Measurements from ENCODE around the gene TEX2. TPM values are rescaled to one million over a fixed set of nuclear protein-coding genes. Genes with fewer than 3 reads are reported as not detected.

TEX2 gene
- total RNA-seq, 4 donors from 2014 or later, result 26.8 to 51.7 (median 44.9) TPM

- H3K36me3 ChIP-seq, result no peaks in the 10 kb centered on the region
- TF ChIP-seq CTCF (IDR thresholded peaks at IDR 0.05), result no peak
- TF ChIP-seq POLR2A (IDR thresholded peaks at IDR 0.05), result no peak
- no peak overlapping the region for H3K4me3 ChIP-seq
- no peak overlapping the region for H3K27ac ChIP-seq
- no peaks in the 10 kb centered on the region for H3K27me3 ChIP-seq
- DNase-seq, result no peak
- H3K9me3 ChIP-seq, result no peaks in the 10 kb centered on the region
- H3K4me1 ChIP-seq, result peaks cover 0 to 4% (median 0%) of the 10 kb centered on the region in 4 donors
Measured at GRCh38 chr17:64304551-64304950, 41.5 kb upstream of the TEX2 start.

GRCh38 chr17:64300699-64300965 lies 37.6 kb upstream of the TEX2 start:
- TF ChIP-seq POLR2A (IDR thresholded peaks at IDR 0.05), result no peak
- no peak for TF ChIP-seq CTCF (IDR thresholded peaks at IDR 0.05)
- Histone ChIP-seq H3K4me1 (peaks cover 0 to 4% (median 0%) of the 10 kb centered on the region in 4 donors), H3K9me3 (no peaks in the 10 kb centered on the region), H3K4me3 (no peak overlapping the region), H3K27ac (no peak overlapping the region), H3K27me3 (no peaks in the 10 kb centered on the region), H3K36me3 (no peaks in the 10 kb centered on the region)
- no peak for DNase-seq

- Histone ChIP-seq H3K4me1 (no peaks in the 10 kb centered on the region), H3K27ac (no peak overlapping the region), H3K4me3 (no peak overlapping the region), H3K36me3 (no peaks in the 10 kb centered on the region), H3K9me3 (no peaks in the 10 kb centered on the region), H3K27me3 (no peaks in the 10 kb centered on the region)
- DNase-seq, result no peak
- TF ChIP-seq POLR2A (IDR thresholded peaks at IDR 0.05) (no peak), CTCF (IDR thresholded peaks at IDR 0.05) (no peak)
Measured at GRCh38 chr17:64297467-64298088, 34.5 kb upstream of the TEX2 start.

- Histone ChIP-seq H3K4me1 (no peaks in the 10 kb centered on the region), H3K36me3 (no peaks in the 10 kb centered on the region), H3K27me3 (no peaks in the 10 kb centered on the region), H3K9me3 (peaks cover 0 to 3% (median under 1%) of the 10 kb centered on the region in 4 donors), H3K4me3 (no peak overlapping the region), H3K27ac (no peak overlapping the region)
- no peak for DNase-seq
- no peak for TF ChIP-seq POLR2A (IDR thresholded peaks at IDR 0.05)
- TF ChIP-seq CTCF (IDR thresholded peaks at IDR 0.05), result no peak
Measured at GRCh38 chr17:64296246-64296645, 33.2 kb upstream of the TEX2 start.

GRCh38 chr17:64295146-64295545 lies 32.1 kb upstream of the TEX2 start:
- no peak for TF ChIP-seq POLR2A (IDR thresholded peaks at IDR 0.05)
- TF ChIP-seq CTCF (IDR thresholded peaks at IDR 0.05), result no peak
- Histone ChIP-seq H3K27me3 (no peaks in the 10 kb centered on the region), H3K27ac (no peak overlapping the region), H3K4me3 (no peak overlapping the region), H3K9me3 (peaks cover 0 to 5% (median 2%) of the 10 kb centered on the region in 4 donors), H3K36me3 (no peaks in the 10 kb centered on the region), H3K4me1 (no peaks in the 10 kb centered on the region)
- DNase-seq, result no peak

Data from Peyer's patch (tissue), 4 donors.